Measurements from ENCODE around the gene IL1RN.

IL1RN gene

DNA sequence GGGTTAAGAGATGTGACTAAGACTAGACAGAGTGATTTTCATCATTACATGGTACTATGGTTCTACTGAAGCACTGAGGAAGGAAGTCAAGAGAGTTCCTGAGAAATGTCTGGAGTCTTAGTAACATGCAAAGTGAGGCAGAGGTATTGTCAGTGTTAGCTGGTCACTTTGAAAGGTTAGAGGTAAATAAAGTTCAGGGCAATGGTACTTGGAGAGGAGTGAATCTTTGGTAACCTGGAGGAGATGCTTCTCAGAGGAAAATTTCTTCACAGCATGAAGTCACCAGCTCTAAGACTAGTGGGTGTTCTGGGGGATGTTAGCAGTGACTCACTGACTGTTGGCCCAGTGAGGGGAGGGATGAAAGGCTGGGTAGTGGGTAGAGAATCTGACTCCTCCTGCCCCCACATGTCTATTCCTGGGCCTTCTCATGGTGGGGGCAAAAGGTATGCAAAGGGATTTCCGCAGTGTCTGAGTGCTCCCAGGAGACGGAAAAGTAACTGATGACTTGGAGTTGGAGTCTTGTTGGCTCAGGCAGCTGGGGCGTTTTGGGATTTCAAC, 23.3 kb upstream of the IL1RN start:
- DNase-seq (ENCODE audit: low read depth), result no peak
- TF ChIP-seq, protein P1, sequence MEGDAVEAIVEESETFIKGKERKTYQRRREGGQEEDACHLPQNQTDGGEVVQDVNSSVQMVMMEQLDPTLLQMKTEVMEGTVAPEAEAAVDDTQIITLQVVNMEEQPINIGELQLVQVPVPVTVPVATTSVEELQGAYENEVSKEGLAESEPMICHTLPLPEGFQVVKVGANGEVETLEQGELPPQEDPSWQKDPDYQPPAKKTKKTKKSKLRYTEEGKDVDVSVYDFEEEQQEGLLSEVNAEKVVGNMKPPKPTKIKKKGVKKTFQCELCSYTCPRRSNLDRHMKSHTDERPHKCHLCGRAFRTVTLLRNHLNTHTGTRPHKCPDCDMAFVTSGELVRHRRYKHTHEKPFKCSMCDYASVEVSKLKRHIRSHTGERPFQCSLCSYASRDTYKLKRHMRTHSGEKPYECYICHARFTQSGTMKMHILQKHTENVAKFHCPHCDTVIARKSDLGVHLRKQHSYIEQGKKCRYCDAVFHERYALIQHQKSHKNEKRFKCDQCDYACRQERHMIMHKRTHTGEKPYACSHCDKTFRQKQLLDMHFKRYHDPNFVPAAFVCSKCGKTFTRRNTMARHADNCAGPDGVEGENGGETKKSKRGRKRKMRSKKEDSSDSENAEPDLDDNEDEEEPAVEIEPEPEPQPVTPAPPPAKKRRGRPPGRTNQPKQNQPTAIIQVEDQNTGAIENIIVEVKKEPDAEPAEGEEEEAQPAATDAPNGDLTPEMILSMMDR (IDR thresholded peaks at IDR 0.05; ENCODE audit: low read length, missing control alignments), result no peak
- H3K4me3 ChIP-seq (replicated peaks; ENCODE audit: low read depth, low read length), result no peak overlapping the region

DNA sequence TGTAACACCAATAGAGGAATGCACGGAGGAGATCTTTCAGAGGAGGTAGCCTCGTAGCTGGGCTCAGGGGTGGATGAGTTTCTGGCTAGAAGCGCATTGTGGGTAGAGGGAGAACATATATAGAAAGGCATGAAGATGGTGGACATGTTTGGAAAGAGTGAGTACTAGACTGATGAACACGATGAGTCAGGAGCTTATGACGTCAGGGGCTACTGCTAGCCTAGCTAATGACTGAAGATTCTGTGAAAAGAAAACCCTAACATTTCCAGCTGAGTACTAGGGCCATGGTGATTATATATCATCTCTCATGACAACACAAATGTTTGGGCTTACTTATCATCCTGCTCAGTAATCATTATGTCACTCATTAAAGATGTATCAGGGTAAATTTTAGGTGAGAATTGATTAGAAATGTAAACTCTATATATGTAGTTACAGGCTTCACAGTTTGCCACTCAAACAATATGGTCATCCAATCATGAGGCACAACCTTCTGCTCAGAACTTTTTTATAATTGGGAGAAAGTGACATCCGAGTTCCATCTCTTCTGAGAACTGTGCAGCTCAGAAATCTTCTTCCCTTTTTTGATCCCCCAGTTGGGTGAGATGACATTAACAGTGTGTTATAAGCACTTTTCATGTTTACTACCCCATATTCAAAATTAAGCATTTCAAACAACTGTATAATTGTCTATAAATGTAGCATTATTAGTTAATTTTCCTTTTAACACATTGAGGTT, 22.2 kb upstream of the IL1RN start:
- DNase-seq (ENCODE audit: low read depth), result peak; percentile 39
- TF ChIP-seq, protein P1 (IDR thresholded peaks at IDR 0.05; ENCODE audit: low read length, missing control alignments), result no peak
- no peak overlapping the region for H3K4me3 ChIP-seq (replicated peaks; ENCODE audit: low read depth, low read length)

DNA sequence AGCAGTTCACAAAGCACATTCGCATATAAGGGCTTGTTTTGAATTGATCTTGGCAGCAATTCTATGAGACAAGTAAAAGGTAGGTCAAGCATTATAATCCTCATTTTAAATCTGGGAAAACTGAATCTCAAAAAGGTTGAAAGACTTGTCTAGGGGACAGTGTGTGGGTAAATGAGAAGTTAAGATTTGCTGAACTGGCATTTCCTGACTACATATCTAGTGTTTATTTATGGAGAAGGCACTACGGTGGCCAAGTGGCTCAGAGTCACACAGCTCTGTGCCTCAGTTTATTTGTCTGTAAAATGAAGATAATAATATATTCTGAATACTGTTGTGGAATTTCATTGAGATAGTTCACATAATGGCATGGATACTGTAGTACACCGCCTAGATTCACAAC, 16.3 kb upstream of the IL1RN start:
- TF ChIP-seq, protein P1 (IDR thresholded peaks at IDR 0.05; ENCODE audit: low read length, missing control alignments), result no peak
- H3K4me3 ChIP-seq (replicated peaks; ENCODE audit: low read depth, low read length), result no peak overlapping the region

DNA sequence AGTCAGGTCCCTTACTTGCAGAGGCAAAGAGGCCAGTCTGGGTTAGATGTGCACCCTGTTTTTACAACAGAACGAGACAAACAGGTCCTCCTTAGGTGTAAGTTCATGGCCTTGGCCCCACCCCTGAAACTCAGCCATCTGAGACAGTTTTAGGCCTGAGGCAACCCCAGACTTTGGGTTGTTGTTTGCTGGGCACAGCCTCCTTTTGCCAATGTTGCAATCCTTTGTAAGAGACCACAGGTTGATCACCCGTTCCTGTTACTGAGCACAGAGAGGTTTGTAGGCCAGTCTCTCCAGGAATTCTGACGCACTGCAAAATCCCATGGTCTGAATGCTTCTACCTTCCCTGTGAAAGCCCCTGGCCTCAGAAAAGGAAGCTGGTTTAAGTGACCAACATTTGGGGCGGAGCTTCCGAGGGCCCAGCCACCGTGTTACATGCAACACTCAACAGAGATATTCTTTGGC, 15.5 kb upstream of the IL1RN start:
- TF ChIP-seq, protein P1 (IDR thresholded peaks at IDR 0.05; ENCODE audit: low read length, missing control alignments), result no peak
- no peak for DNase-seq (ENCODE audit: low read depth)
- H3K4me3 ChIP-seq (replicated peaks; ENCODE audit: low read depth, low read length), result no peak overlapping the region

More for the DNA sequence above, 16.3 kb upstream of the IL1RN start:
- no peak for DNase-seq (ENCODE audit: low read depth)

DNA sequence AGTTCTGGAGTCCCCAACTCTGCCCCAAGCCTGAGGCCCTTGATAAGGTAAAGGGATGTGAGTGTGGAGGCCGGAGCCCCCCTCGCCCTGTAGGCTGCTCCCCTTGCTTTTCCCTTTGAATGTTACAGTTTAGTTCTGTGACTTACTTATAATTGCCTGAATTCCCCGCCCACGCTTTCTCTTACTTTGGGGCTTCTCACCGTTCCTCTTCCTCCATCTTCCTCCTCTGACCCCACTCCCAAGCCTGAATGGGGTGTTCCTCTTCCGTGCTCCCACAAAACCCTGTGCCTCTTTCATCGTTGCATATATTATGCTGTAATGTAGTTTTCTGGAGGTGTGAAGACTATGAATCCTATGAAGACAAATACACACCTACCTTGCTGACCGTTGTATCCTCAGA, 15.0 kb upstream of the IL1RN start:
- TF ChIP-seq, protein P1 (IDR thresholded peaks at IDR 0.05; ENCODE audit: low read length, missing control alignments), result no peak
- DNase-seq (ENCODE audit: low read depth), result no peak
- H3K4me3 ChIP-seq (replicated peaks; ENCODE audit: low read depth, low read length), result no peak overlapping the region

DNA sequence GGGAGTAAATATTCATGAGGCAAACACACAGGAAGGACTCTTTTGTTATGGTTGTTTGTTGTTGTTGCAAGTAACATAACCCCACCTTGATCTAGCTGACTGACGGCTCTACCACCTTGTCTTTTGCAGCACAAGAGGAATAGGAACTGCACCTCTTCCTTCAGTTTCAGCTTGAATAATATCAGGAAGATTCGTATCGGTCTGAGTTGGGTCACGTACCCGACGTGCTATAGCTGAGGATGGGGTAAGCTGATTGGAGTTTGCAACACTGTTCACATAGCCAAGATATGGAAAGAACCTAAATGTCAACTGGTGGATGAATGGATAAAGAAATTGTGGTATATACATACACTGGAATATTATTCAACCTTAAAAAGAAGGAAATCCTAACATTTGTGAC, 14.5 kb upstream of the IL1RN start:
- no peak overlapping the region for H3K4me3 ChIP-seq (replicated peaks; ENCODE audit: low read depth, low read length)
- TF ChIP-seq, protein P1 (IDR thresholded peaks at IDR 0.05; ENCODE audit: low read length, missing control alignments), result no peak
- no peak for DNase-seq (ENCODE audit: low read depth)

All from fibroblast of pulmonary artery (primary cell).